ENCODE results near the gene TOR1AIP2.

The TOR1AIP2 gene

GRCh38 chr1:179877586-179878265, at the start of gene TOR1AIP2:
Gene TOR1AIP2 (minus strand): TSS chr1:179877803. CDS start chr1:179852665, 25,138 bp downstream.
- peak; percentile 85 to 91 for DNase-seq

GRCh38 chr1:179926850-179927205, 49.2 kb upstream of the TOR1AIP2 start:
- no peak for DNase-seq

DNA sequence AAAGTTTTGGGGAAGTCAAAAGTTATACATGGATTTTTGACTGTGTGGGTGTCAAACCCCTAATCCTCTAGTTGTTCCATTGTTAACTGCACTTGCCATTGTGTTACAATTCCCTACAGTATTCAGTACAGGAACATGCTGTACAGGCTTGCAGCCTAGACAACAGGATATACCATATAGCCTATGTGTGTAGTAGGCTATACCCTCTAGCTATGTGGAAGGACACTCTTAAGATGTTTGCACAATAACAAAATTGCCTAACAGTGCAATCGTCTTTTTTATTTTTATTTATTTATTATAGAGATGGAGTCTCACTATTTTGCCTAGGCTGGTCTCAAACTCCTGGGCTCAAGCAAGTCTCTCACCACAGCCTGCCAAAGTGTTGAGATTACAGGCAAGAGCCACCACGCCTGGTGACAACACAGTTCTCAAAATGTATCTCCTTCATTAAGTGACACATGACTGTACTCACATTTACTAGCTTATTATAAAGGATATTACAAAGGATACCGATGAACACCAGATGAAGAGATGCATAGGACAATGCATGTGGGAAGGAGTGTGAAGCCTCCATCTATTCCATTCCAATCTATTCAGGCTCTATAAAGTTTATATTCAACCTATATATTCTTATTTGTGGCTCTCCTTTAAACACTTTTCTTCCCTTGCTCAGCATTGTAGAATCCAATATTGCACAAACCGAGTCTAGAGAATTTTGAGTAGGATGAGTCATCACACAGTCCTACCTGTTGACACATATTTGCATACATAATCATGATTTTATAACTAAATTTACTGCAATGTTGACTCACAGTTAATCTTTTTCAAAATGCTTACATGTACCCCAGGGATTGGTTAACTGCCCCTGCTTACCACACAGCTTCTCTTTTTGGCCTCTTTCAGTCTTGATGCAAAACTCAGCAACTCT, 48.6 kb upstream of the TOR1AIP2 start:
- DNase-seq: no peak

GRCh38 chr1:179925302-179925701, 47.7 kb upstream of the TOR1AIP2 start:
- no peak for DNase-seq

DNA sequence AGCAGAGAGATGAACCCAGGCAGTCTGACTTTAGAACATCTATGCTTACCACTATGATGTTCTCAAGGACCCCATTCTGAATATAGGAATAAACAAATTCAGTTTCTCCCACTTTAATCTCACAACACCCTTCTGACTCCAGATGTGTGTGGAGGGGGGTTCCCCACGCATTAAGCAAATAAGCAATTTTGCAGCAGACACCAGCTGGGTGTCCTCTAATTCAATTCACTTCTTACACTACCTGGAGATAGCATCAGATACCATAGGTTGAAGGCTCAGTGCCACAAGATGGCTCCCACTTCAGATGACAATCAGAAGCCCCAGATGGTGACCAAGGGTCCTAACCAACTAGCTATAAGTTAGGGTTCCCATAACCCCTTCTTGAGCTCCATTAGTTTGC, 46.7 kb upstream of the TOR1AIP2 start:
- no peak for DNase-seq

DNA sequence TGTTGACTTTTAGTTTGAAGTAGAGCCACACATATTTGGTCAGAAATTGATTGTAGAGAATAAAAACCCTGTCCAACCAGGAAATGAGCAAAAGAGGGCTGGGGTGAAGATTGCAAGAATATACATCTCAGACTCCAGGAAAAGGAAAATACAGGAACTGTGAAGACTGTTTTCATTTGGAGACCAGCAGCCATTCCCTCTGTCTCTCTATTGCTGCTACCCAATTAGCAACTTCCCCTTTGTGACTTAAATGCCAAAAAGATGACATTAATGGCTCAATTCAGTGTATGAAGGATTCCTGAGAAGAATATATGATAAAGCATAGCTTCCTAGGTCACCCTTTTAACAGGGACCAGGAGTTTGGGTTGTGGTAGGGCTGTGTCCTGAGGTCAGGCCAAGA, 45.4 kb upstream of the TOR1AIP2 start:
- DNase-seq: no peak

DNA sequence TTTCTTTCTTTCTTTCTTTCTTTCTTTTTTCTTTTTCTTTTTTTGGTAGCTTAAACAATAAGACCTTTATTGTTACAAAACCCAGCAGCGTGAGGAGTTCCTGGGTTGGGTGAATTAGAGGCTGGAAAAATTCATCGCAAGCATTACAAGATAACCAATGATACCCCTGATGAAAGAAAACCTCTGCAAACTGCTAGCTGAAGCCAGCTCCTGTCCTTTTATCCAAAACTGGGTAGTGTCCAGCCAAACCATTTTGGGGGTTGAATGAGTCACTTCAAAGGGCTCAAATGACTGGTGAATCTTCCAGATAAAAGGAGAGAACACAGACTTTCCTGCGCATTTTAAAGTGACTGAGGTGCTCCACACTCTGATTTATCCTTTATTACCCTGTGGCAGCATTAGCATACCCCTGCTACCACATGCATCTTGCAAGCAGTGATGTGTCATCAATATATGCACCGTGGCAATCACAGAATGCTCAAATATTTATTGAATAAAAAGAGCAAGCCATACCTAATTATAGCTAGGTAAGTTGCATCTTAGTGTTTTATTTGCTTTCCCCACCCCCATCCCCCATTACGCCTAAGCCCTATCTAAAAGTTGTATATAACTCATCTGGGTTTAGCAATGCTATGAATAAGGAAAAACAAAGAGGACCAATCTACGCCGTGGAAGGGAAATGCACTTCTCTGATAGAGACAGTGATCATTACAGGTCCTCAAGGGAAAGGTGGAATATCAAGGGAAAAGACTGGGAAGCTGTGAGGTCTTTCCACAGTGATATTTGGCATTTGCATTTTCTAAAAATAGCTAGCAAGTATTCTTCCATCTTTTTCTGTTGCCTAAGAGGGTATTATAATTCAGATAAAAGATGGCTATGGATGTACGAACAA, 44.6 kb upstream of the TOR1AIP2 start:
- DNase-seq: no peak

DNA sequence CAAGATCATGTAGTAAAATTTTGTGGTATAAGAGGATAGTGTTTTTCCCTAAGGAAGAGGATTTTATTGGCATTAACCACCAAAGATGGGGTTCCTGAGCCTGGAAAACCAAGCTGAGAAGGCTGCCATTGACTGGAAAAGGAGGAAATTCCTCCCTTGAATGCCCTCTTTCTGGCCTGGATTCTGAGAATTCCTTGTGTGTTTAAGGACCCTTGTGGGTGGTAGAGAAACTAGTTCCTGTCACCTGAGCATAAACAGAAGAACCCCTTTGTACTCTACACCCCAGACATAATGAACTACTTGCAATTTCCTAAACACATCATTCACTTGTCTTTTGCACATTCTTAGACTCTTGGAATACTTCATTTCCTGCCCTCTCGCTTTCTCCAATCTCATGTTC, 43.9 kb upstream of the TOR1AIP2 start:
- DNase-seq: no peak

DNA sequence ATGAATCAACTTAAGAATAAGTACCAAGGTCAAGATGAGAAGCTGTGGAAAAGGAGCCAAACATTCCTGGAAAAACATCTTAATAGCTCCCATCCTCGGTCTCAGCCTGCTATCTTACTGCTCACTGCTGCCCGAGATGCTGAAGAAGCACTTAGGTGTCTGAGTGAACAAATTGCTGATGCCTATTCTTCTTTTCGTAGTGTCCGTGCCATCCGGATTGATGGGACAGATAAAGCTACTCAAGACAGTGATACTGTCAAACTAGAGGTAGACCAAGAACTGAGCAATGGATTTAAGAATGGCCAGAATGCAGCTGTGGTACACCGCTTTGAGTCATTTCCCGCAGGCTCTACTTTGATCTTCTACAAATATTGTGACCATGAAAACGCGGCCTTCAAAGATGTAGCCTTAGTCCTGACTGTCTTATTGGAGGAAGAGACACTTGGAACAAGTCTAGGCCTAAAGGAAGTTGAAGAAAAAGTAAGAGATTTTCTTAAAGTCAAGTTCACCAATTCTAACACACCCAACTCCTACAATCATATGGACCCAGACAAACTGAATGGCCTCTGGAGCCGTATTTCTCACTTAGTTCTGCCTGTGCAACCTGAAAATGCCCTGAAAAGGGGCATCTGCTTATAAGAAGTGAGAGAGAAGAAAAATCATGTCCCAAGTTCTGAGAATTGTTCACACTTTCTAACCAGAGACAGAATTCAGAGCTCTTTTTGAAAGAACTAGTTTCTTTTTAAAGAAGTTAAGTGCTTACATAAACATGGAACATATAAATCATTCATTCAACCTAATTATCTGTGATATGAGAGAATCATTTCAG, 40.2 kb upstream of the TOR1AIP2 start:
- DNase-seq: no peak

DNA sequence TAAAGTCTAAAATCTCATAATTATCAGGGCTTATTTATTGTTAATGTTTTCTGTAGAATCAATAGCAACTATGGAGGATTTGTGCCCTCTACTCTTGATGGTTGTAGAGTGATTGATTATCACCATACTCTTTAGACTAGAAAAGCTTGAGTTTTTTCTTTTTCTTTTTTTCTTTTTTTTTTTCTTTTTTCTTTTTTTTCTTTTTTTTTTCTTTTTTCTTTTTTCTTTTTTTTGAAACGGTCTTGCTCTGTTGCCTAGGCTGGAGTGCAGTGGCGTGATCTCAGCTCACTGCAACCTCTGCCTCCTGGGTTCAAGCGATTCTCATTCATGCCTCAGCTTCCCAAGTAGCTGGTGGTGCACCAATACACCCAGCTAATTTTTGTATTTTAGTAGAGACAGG, 34.2 kb upstream of the TOR1AIP2 start:
- no peak for DNase-seq

DNA sequence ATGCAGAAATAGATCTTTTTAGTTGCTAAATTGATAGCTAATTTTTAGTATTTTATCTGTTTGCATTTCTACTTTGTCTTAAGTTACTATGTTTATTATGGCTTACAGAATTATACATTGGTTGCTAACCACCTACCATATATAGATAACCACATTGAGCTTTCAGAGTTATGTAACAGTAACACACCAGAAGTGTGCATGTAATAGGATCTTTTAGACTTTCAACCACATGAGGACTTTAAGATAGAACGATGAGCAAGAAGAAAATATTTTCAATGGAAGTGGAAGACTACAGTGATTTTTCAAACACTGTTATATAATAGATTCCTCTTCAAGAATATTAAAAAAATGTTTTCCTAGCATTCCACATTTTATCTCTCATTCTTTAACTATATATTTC, 33.3 kb upstream of the TOR1AIP2 start:
- no peak for DNase-seq

DNA sequence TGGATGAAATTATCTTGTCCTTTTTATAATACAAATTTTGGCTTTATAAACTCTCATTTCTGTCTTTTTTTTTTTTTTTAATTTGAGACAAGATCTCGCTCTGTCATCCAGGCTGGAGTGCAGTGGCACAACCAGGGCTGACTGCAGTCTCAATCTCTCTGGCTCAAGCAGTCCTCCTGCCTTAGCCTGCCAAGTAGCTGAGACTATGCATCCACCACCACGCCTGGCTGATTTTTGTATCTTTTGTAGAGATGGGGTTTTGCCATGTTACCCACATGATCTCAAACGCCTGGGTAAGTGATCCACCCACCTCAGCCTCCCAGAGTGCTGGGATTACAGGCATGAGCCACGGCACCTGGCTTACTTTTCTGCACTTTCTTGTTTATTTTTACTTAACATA, 12.0 kb upstream of the TOR1AIP2 start:
- DNase-seq: no peak

DNA sequence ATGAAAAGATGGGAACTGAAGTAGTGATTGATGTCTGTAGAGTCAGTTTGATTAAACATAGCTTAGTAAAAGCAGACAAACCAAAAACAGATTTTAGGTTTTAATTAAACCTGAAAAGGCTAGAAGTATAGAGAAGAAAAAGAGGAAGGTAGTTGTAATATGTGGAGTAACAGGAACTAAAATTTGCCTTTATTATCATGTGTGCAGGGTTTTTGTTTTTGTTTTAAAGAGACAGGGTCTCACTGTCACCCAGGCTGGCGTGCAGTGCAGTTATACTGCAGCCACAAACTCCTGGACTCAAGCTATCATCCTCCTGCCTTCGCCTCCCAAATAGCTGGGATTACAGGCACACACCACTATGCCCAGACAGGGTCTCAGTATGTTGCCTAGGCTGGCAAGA, 10.5 kb upstream of the TOR1AIP2 start:
- DNase-seq: no peak

DNA sequence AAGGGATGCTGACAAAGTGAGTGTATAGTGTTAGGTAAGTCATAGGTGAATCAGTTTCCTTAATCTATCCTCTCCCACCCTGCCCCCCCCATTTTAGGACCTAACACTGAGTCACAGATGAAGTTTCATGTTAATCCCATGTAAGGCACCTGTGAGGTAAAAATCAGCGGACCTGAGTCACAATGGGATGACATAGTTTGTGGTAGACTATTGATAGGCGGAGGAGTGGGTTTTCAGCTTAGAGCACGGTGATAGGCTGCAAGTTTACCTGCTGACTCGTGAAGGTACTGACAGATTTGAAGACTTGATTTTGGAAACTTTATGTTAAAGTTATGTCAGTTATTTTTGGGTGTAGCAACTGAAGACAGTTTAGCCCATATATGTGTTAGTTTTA, 6.1 kb upstream of the TOR1AIP2 start:
- DNase-seq: no peak

DNA sequence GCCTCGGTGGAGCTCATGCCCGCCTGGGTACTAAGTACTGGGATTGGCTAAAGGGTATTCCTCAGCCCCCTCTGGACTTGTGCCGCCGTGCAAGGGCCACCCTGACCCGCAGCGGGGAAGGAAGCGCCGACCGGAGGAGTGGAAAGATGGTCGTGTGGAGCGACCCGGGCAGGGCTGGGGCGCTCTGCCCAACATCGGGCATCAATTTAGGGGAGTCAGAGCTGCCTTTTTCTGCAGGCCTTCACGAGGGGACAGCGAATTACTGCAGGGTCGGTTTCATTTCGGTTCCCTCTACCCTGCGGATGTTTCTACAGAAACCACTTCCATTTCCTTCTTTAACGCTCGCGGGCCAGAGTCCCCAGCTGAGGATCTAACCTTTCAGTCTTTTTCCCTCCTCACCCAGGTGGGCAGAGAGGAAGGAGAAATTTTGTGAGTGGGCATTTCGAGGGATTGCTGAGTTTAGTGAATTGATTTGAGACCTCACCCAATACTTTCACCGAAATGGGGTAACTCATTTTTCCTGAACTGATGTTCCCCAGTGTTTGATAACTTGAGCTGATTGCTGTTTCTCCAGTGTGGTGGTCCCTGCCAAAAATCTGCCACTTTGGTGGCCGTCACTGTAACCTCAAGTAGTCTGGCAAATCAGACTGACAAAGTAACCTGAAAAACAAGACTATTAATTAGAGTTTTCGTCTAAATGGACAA, 5.6 kb upstream of the TOR1AIP2 start:
- peak; percentile 71 to 79 for DNase-seq

- DNase-seq: peak; percentile 100
Measured at GRCh38 chr1:179882253-179883039, 4.8 kb upstream of the TOR1AIP2 start, which contains the start of gene TOR1AIP1. Gene TOR1AIP1 (plus strand): TSS chr1:179882285. CDS start chr1:179882503, 218 bp downstream.

- no peak for DNase-seq
Measured at GRCh38 chr1:179881642-179882252, 4.1 kb upstream of the TOR1AIP2 start.

DNA sequence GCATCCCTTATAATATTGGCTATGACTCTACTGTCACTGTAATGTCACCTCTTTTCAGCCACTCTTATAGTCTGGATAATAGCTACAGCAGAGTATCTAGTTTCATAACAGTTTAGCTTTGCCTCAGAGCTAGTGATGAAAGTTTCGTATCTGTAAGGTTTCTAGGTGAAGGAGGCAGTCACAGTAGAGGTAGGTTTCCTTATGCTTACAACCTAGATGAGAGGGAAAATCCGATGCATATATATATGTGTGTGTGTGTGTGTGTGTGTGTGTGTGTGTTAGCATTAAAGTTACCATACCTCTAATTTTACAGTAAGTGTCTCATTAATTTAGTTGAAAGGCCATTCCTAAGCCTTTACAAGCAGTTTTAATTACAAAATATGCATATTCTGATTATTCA, 2.2 kb upstream of the TOR1AIP2 start:
- DNase-seq: no peak

- DNase-seq: no peak
Measured at GRCh38 chr1:179876300-179876715, 1.3 kb downstream of the TOR1AIP2 start.

GRCh38 chr1:179875596-179876299, 1.9 kb downstream of the TOR1AIP2 start:
- no peak for DNase-seq
